ENCODE data around the gene DYNC2I2. TPM values are rescaled to one million over a fixed set of nuclear protein-coding genes. Genes with fewer than 3 reads are reported as not detected.

Gene DYNC2I2
- total and polyA plus RNA-seq, 4 donors = 32.5 to 84.8 (median 66.0) TPM

Other genes with a start within 250 kb of the DYNC2I2 start
- 10 to 100 TPM; 17.9 to 27.5 TPM for gene CERCAM, start 236.0 kb downstream of the DYNC2I2 start, total RNA-seq
- 10 to 100 TPM in 1 of 2 donors, 1 to 10 TPM in 1; 6.0 to 10.7 TPM for gene CERCAM, start 236.0 kb downstream of the DYNC2I2 start, polyA plus RNA-seq
- 10 to 100 TPM; 31.3 to 34.4 TPM for gene ODF2, start 200.8 kb downstream of the DYNC2I2 start, total RNA-seq
- gene ODF2, start 200.8 kb downstream of the DYNC2I2 start, polyA plus RNA-seq = 10 to 100 TPM; 13.4 to 21.4 TPM
- 10 to 100 TPM; 22.8 to 24.7 TPM for gene GLE1, start 152.1 kb downstream of the DYNC2I2 start, total RNA-seq
- 10 to 100 TPM; 11.3 to 19.4 TPM for gene GLE1, start 152.1 kb downstream of the DYNC2I2 start, polyA plus RNA-seq
- 100 to 1,000 TPM; 328 to 438 TPM for gene SPTAN1, start 104.3 kb downstream of the DYNC2I2 start, total RNA-seq
- 100 to 1,000 TPM in 1 of 2 donors, 10 to 100 TPM in 1; 70.0 to 145 TPM for gene SPTAN1, start 104.3 kb downstream of the DYNC2I2 start, polyA plus RNA-seq
- gene SET, start 32.4 kb upstream of the DYNC2I2 start, total RNA-seq = 100 to 1,000 TPM; 232 to 364 TPM
- gene SET, start 32.4 kb upstream of the DYNC2I2 start, polyA plus RNA-seq = 100 to 1,000 TPM in 1 of 2 donors, 10 to 100 TPM in 1; 98.0 to 146 TPM
- 10 to 100 TPM in 1 of 2 donors, 1 to 10 TPM in 1; 4.1 to 19.3 TPM for gene PKN3, start 45.7 kb upstream of the DYNC2I2 start, total RNA-seq
- 10 to 100 TPM in 1 of 2 donors, 1 to 10 TPM in 1; 8.6 to 13.0 TPM for gene PKN3, start 45.7 kb upstream of the DYNC2I2 start, polyA plus RNA-seq
- gene ZDHHC12, start 67.3 kb upstream of the DYNC2I2 start, total RNA-seq = 10 to 100 TPM; 22.6 to 49.5 TPM
- gene ZDHHC12, start 67.3 kb upstream of the DYNC2I2 start, polyA plus RNA-seq = 100 to 1,000 TPM in 1 of 2 donors, 10 to 100 TPM in 1; 77.4 to 103 TPM
- gene ZER1, start 115.1 kb upstream of the DYNC2I2 start, total RNA-seq = 10 to 100 TPM; 36.5 to 39.0 TPM
- gene ZER1, start 115.1 kb upstream of the DYNC2I2 start, polyA plus RNA-seq = 10 to 100 TPM; 17.6 to 20.2 TPM
- gene TBC1D13, start 130.4 kb upstream of the DYNC2I2 start, total RNA-seq = 10 to 100 TPM in 1 of 2 donors, 1 to 10 TPM in 1; 9.7 to 27.7 TPM
- 10 to 100 TPM; 14.0 to 14.3 TPM for gene TBC1D13, start 130.4 kb upstream of the DYNC2I2 start, polyA plus RNA-seq
- 10 to 100 TPM in 1 of 2 donors, 1 to 10 TPM in 1; 5.6 to 36.6 TPM for gene ENDOG, start 161.7 kb upstream of the DYNC2I2 start, total RNA-seq
- 10 to 100 TPM; 21.2 to 34.2 TPM for gene ENDOG, start 161.7 kb upstream of the DYNC2I2 start, polyA plus RNA-seq
- 10 to 100 TPM; 26.1 to 50.0 TPM for gene SPOUT1, start 172.9 kb upstream of the DYNC2I2 start, total RNA-seq
- 10 to 100 TPM; 23.7 to 32.0 TPM for gene SPOUT1, start 172.9 kb upstream of the DYNC2I2 start, polyA plus RNA-seq
- gene KYAT1, start 225.1 kb upstream of the DYNC2I2 start, total RNA-seq = 1 to 10 TPM; 4.6 to 7.7 TPM
- gene KYAT1, start 225.1 kb upstream of the DYNC2I2 start, polyA plus RNA-seq = 1 to 10 TPM; 4.5 to 5.0 TPM
- gene LRRC8A, start 225.3 kb upstream of the DYNC2I2 start, total RNA-seq = 10 to 100 TPM; 30.4 to 60.8 TPM
- 10 to 100 TPM; 26.6 to 66.9 TPM for gene LRRC8A, start 225.3 kb upstream of the DYNC2I2 start, polyA plus RNA-seq

Data from lung (tissue), 4 donors.